HepG2 (cell line): Measurements from ENCODE around the gene SLC29A2. TPM values are rescaled to one million over a fixed set of nuclear protein-coding genes. Genes with fewer than 3 reads are reported as not detected.

ENCODE experiments used
- ARID4A ChIP-seq: sonication (generic); formaldehyde crosslinking; IDR thresholded peaks from 2 replicates; pipeline ENCODE4 v1.5.0; 2020; ENCODE audit warnings: mild to moderate bottlenecking, missing genetic modification reagents, borderline replicate concordance
- DNMT1 ChIP-seq: sonication (generic); formaldehyde crosslinking; IDR thresholded peaks from 2 replicates; pipeline ENCODE4 v1.5.1; 2020; ENCODE audit warnings: mild to moderate bottlenecking, missing genetic modification reagents
- GPBP1L1 ChIP-seq: sonication (generic); formaldehyde crosslinking; IDR thresholded peaks from 2 replicates; pipeline ENCODE4 v1.5.0; 2020; ENCODE audit warnings: mild to moderate bottlenecking, missing genetic modification reagents
- KDM1A ChIP-seq: IDR thresholded peaks from 2 replicates; pipeline ENCODE4 v1.6.1; 2016; ENCODE audit warnings: missing compliant biosample characterization
- KDM5B ChIP-seq: sonication (generic); formaldehyde crosslinking; IDR thresholded peaks from 2 replicates; pipeline ENCODE4 v1.4.0; 2020; ENCODE audit warnings: missing genetic modification reagents, mild to moderate bottlenecking, borderline replicate concordance
- MAZ ChIP-seq, 2 experiments: sonication (generic) in 1 of 2; formaldehyde crosslinking in 1 of 2; IDR thresholded peaks; 2 replicates each; pipeline versions ENCODE4 v1.5.0 to v1.6.1; 2012 to 2020; ENCODE audit warnings: low read depth in 2 of 2, mild to moderate bottlenecking in 2 of 2, borderline replicate concordance in 1 of 2, improper control_type of control experiment in 1 of 2, low read length in 1 of 2, missing genetic modification reagents in 1 of 2, moderate library complexity in 1 of 2
- POLR2A ChIP-seq, 2 experiments: IDR thresholded peaks; 2 replicates each; pipeline ENCODE4 v1.6.1; 2011; ENCODE audit warnings: low read depth in 2 of 2, low read length in 2 of 2, mild to moderate bottlenecking in 1 of 2, moderate library complexity in 1 of 2; ENCODE audit not compliant: insufficient read depth in 1 of 2
- UBTF ChIP-seq: sonication (generic); formaldehyde crosslinking; IDR thresholded peaks from 2 replicates; pipeline ENCODE4 v1.4.0; 2020; ENCODE audit warnings: mild to moderate bottlenecking, missing genetic modification reagents
- XBP1 ChIP-seq: sonication (generic); formaldehyde crosslinking; IDR thresholded peaks from 2 replicates; pipeline ENCODE4 v1.5.0; 2020; ENCODE audit warnings: missing genetic modification reagents
- XRCC5 ChIP-seq: fragments of 200-400 bp; formaldehyde crosslinking; optimal IDR thresholded peaks from 2 replicates; pipeline ENCODE3; 2017; ENCODE audit warnings: mild to moderate bottlenecking, low read length
- ZFX ChIP-seq: sonication (generic); formaldehyde crosslinking; IDR thresholded peaks from 2 replicates; pipeline ENCODE4 v1.4.0; 2020; ENCODE audit warnings: mild to moderate bottlenecking, low read depth, missing genetic modification reagents, moderate library complexity
- ZNF280B ChIP-seq: sonication (generic); formaldehyde crosslinking; IDR thresholded peaks from 2 replicates; pipeline ENCODE4 v1.5.0; 2020; ENCODE audit warnings: missing genetic modification reagents, mild to moderate bottlenecking, borderline replicate concordance
- ZNF557 ChIP-seq: sonication (generic); formaldehyde crosslinking; IDR thresholded peaks from 2 replicates; pipeline ENCODE4 v1.4.0; 2020; ENCODE audit warnings: missing genetic modification reagents
- ZNF563 ChIP-seq: sonication (generic); formaldehyde crosslinking; IDR thresholded peaks from 2 replicates; pipeline ENCODE4 v1.8.0; 2022; ENCODE audit warnings: mild to moderate bottlenecking, moderate library complexity, missing genetic modification reagents
- ZNF572 ChIP-seq: sonication (generic); formaldehyde crosslinking; IDR thresholded peaks from 2 replicates; pipeline ENCODE4 v1.5.1; 2020; ENCODE audit warnings: mild to moderate bottlenecking, missing genetic modification reagents
- ZNF75D ChIP-seq: sonication (generic); formaldehyde crosslinking; IDR thresholded peaks from 2 replicates; pipeline ENCODE4 v1.8.1; 2023; ENCODE audit warnings: missing genetic modification reagents, mild to moderate bottlenecking, borderline replicate concordance
- ZNF776 ChIP-seq: sonication (generic); formaldehyde crosslinking; IDR thresholded peaks from 2 replicates; pipeline ENCODE4 v1.4.0; 2020; ENCODE audit warnings: mild to moderate bottlenecking, missing genetic modification reagents
- polyA plus RNA-seq, 8 experiments: library from polyadenylated mRNA; depleted of rRNA in 3 of 8; stranded (reverse) in 7 of 8; unstranded in 1 of 8; fragments of >200 nt; fragmentation: Illumina TruSeq in 4 of 8; extraction: Trizol in 4 of 8; gene quantifications; 2 replicates each; pipeline versions ENCODE4 v1.2.1 to v1.2.3, GENCODE V29; 2011 to 2016; ENCODE audit warnings: low read depth in 4 of 8, missing spikeins in 1 of 8, mixed read lengths in 1 of 8; ENCODE audit not compliant: insufficient read depth in 1 of 8
- total RNA-seq, 5 experiments: library from RNA; depleted of rRNA; stranded (reverse); fragments of >200 nt; fragmentation: Illumina TruSeq; extraction: Trizol; gene quantifications; 2 replicates each; pipeline ENCODE4 v1.2.3, GENCODE V29; 2016; ENCODE audit warnings: low read depth in 1 of 5

The SLC29A2 gene
- total and polyA plus RNA-seq, 2 of the 13 experiments (the other 11 are each of a cell fraction or from before 2014, with no cell fraction given), result 0.63 to 0.66 TPM

GRCh38 chr11:66313321-66314185 is 58.0 kb downstream of the SLC29A2 start (continued):
- TF ChIP-seq ARID4A (CRISPR knock-in tag) (peak; percentile 45; the same call in 1 of the 2 replicates), ZNF280B (CRISPR knock-in tag) (peak; percentile 45; the same call in 1 of the 2 replicates), XBP1 (no peak), ZNF75D (CRISPR knock-in tag) (no peak), ZFX (CRISPR knock-in tag) (peak; percentile 87), ZNF563 (CRISPR knock-in tag) (0 out of 2 replicates have a peak, but pooled peaks have one; percentile 11), ZNF557 (CRISPR knock-in tag) (no peak), ZNF776 (0 out of 2 replicates have a peak, but pooled peaks have one; percentile 32), XRCC5 (no peak), ZNF572 (CRISPR knock-in tag) (no peak), POLR2A (IDR thresholded peaks at IDR 0.05; ENCODE audit: insufficient read depth in 1 of 2, low read depth in 2 of 2, low read length in 2 of 2) (peak in 1 of 2 experiments; percentile 67; a peak in 2 of 4 replicates), MAZ (IDR thresholded peaks at IDR 0.05; ENCODE audit: borderline replicate concordance, low read depth, low read length) (peak; percentile 41; the same call in 1 of the 2 replicates), MAZ (CRISPR knock-in tag; IDR thresholded peaks at IDR 0.05; ENCODE audit: low read depth) (no peak), DNMT1 (CRISPR knock-in tag) (0 out of 2 replicates have a peak, but pooled peaks have one; percentile 8), KDM1A (CRISPR knock-in tag) (no peak), UBTF (CRISPR knock-in tag) (peak; percentile 71), KDM5B (peak; percentile 56; the same call in 1 of the 2 replicates), GPBP1L1 (CRISPR knock-in tag) (no peak)
